Kidney (tissue), 14 donors: ENCODE measurements around the gene CNOT10. TPM values are rescaled to one million over a fixed set of nuclear protein-coding genes. Genes with fewer than 3 reads are reported as not detected.
A peak's percentile ranks its signal among the peaks of the same experiment; 100 is the strongest.

ENCODE experiments used
- DNase-seq, 5 donors: peaks; one replicate each; pipeline ENCODE4 v3.0.0-alpha.2; 2013 to 2020
- FAIRE-seq: peaks from 2 replicates; lab custom pipeline; 2012; peaks lifted over from hg19 to GRCh38; lab: Jason Lieb, UNC
- H3K27ac ChIP-seq, 2 donors: one replicate each; pipeline ENCODE4 v1.7.0; 2013; ENCODE audit warnings: low read depth in 2 of 2, low read length in 2 of 2, inconsistent platforms in 1 of 2
- H3K27me3 ChIP-seq: one replicate; pipeline ENCODE4 v1.7.1; 2013; ENCODE audit warnings: low read length, inconsistent platforms; ENCODE audit not compliant: control insufficient read depth, insufficient read depth
- H3K36me3 ChIP-seq, 3 donors: one replicate each; pipeline versions ENCODE4 v1.7.0 to v1.7.1; 2013; ENCODE audit warnings: low read length in 3 of 3, control low read depth in 1 of 3, inconsistent platforms in 1 of 3; ENCODE audit not compliant: insufficient read depth in 3 of 3, control insufficient read depth in 2 of 3
- H3K4me1 ChIP-seq, 3 donors: one replicate each; pipeline versions ENCODE4 v1.7.0 to v1.7.1; 2013; ENCODE audit warnings: low read length in 3 of 3, inconsistent platforms in 1 of 3, low read depth in 1 of 3; ENCODE audit not compliant: control insufficient read depth in 2 of 3, insufficient read depth in 2 of 3
- H3K4me3 ChIP-seq, 3 donors: one replicate each; pipeline versions ENCODE4 v1.7.0 to v1.8.1; 2013; ENCODE audit warnings: low read length in 3 of 3, control low read depth in 1 of 3, inconsistent platforms in 1 of 3
- H3K9ac ChIP-seq, 3 donors: one replicate each; pipeline versions ENCODE4 v1.7.0 to v1.7.1; 2013; ENCODE audit warnings: low read length in 3 of 3, control low read depth in 1 of 3, inconsistent platforms in 1 of 3
- H3K9me3 ChIP-seq, 3 donors: one replicate each; pipeline versions ENCODE4 v1.7.0 to v1.7.1; 2013; ENCODE audit warnings: low read length in 3 of 3, control low read depth in 1 of 3, inconsistent platforms in 1 of 3; ENCODE audit not compliant: control insufficient read depth in 2 of 3, insufficient read depth in 1 of 3
- intact Hi-C: fragments of 100-400 bp; cut with DNase I; formaldehyde crosslinking; loops from one replicate; pipeline ENCODE4 v1.11.1; 2022
- polyA plus RNA-seq: library from polyadenylated mRNA; stranded (reverse); fragments of 350-450 nt; fragmentation: Illumina TruSeq; extraction: RNeasy Lipid Tissue Mini Kit (QIAGEN cat#74804); gene quantifications from one replicate; pipeline ENCODE4 v1.2.3, GENCODE V29; 2014; ENCODE audit warnings: low read depth, low replicate concordance; ENCODE audit not compliant: insufficient read depth
- total RNA-seq: library from RNA; stranded (reverse); fragmentation: NEBNext Ultra II Directional; extraction: Animal tissue kit (Norgen Biotek cat#: 25700); gene quantifications from one replicate; pipeline ENCODE4 v1.2.1, GENCODE V29; 2021
- TF ChIP-seq, protein P1 (sequence below): IDR thresholded peaks from 3 replicates; pipeline ENCODE4 v1.5.1; 2012; ENCODE audit warnings: mild to moderate bottlenecking, moderate library complexity, borderline replicate concordance; ENCODE audit not compliant: insufficient read depth; ENCODE audit errors: extremely low read depth
- donor health status: control.
- donor health status: control.
- donor health status: control.
- donor health status: control.
- donor health status: control.
- donor health status: DM: yes; HTN: yes; CAD: no.
- donor health status: Normal renal cell carcinoma (clear cell type).

CNOT10 gene
- total and polyA plus RNA-seq, 2 donors from 2014 or later = 19.0 to 34.0 TPM

DNA sequence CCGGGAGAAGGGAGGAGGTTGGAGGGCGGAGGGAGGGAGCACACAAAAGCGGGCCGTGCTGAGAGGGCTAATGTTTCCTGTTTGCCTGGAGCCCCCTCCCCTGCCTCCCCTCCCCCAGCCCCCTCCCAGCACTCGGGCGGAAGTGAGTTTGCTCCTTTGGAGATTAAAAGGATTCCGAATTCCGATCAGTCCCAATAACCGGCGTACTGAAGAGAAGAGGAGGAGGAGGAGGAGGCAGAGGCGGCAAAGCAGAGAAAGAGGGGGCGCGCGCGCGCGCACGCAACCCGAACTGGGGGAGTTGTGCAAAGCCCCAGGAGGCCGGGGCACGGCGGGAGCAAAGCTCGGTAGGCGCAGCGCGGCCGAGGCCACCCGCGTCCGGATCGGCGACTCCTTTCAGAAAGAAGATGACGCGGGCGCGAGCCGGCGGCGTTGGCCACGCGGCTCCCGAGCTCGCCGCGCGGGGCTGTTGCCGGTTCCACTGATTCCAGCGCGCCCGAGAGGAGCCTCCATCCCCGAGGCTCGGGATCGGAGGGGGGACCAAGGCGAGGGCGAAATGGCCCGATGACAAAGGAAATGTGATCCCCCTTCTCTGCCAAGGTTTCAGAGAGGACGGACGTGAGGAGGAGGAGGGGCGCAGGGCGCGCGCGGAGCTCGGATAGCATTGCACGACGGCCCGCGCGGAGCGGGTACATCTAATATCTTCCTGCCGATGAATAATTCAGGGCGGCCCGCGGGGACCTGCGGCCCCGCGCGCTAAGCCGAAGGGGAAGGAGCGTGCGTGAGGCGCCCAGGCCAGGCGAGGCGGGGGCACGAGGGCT is 131.7 kb downstream of the CNOT10 start:
- H3K4me3 ChIP-seq = peak overlapping the region; percentile 54 to 63 (median 55)
- peaks cover 28% of the 10 kb centered on the region for H3K27me3 ChIP-seq
- peaks cover 0 to 9% (median 0%) of the 10 kb centered on the region in 3 donors for H3K4me1 ChIP-seq
- H3K27ac ChIP-seq = peak overlapping the region; percentile 32 to 63
- intact Hi-C loops = no loop called here
- peak overlapping the region in 1 of 3 donors; percentile 7 for H3K9ac ChIP-seq
- FAIRE-seq (no peak), DNase-seq (peak; percentile 66 to 87 (median 84))
- H3K9me3 ChIP-seq = no peaks in the 10 kb centered on the region
- TF ChIP-seq, protein P1, sequence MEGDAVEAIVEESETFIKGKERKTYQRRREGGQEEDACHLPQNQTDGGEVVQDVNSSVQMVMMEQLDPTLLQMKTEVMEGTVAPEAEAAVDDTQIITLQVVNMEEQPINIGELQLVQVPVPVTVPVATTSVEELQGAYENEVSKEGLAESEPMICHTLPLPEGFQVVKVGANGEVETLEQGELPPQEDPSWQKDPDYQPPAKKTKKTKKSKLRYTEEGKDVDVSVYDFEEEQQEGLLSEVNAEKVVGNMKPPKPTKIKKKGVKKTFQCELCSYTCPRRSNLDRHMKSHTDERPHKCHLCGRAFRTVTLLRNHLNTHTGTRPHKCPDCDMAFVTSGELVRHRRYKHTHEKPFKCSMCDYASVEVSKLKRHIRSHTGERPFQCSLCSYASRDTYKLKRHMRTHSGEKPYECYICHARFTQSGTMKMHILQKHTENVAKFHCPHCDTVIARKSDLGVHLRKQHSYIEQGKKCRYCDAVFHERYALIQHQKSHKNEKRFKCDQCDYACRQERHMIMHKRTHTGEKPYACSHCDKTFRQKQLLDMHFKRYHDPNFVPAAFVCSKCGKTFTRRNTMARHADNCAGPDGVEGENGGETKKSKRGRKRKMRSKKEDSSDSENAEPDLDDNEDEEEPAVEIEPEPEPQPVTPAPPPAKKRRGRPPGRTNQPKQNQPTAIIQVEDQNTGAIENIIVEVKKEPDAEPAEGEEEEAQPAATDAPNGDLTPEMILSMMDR = no peak
- no peaks in the 10 kb centered on the region for H3K36me3 ChIP-seq

DNA sequence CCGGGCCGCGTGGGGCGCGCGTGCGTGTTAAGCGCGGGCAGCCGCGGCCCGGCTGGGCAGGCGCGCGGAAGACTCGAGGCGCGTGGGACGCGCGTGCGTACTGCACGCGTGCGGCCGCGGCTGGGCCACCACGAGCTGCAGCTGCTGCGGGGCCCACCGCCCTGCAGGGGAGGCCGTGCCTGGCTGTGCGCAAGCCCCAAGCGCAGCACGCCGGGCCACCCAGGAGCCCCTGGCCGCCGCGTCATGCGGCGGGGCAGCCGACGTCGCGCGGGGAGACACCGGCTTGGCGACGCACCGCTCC is 132.2 kb downstream of the CNOT10 start:
- DNase-seq (peak in 2 of 5 donors; percentile 47 to 64), FAIRE-seq (no peak)
- Histone ChIP-seq H3K9me3 (no peaks in the 10 kb centered on the region), H3K4me3 (peak overlapping the region; percentile 8 to 63 (median 51)), H3K27ac (no peak overlapping the region), H3K4me1 (peaks cover 0 to 12% (median 0%) of the 10 kb centered on the region in 3 donors), H3K9ac (peak overlapping the region in 1 of 3 donors; percentile 22), H3K27me3 (peaks cover 32% of the 10 kb centered on the region), H3K36me3 (no peaks in the 10 kb centered on the region)
- intact Hi-C loops = no loop called here
- TF ChIP-seq, protein P1 = no peak

DNA sequence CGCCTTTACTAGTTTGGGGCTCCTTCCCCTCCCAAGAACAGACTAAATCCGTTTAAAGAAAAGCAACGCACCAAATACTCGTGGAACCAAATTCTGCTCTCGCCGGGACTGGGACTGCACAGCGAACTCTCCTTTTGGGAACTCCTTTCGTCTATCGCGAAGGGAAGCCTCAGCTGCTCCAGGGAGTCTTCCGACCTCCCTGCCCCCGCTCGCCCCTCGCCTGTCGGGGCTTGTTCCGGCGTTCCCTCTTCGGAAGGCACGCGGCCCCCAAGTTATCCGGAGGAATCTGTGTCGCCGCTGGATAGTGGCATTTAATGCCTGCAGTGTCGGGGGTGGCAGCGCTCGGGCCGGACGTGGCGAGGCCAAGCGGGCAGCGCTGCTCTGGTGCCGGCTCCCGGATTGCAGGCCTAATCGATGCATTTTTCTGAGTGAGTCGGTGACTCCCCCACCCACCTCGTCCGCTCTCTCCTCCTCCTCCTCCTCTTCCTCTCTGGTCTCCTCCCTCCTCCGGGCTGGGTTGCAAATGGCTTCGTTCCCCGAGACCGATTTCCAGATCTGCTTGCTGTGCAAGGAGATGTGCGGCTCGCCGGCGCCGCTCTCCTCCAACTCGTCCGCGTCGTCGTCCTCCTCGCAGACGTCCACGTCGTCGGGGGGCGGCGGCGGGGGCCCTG is 132.7 kb downstream of the CNOT10 start, which contains the start of gene TRIM71:
Gene TRIM71 (plus strand): TSS at position 440 of the 671 bp plus-strand sequence. CDS start 84 bp downstream, at position 524.
- peaks cover 35% of the 10 kb centered on the region for H3K27me3 ChIP-seq
- DNase-seq = peak in 4 of 5 donors; percentile 47 to 80 (median 58)

More for the DNA sequence above, 132.7 kb downstream of the CNOT10 start, which contains the start of gene TRIM71:
- Histone ChIP-seq H3K36me3 (no peaks in the 10 kb centered on the region), H3K4me3 (peak within 1 kb of the TSS; percentile 55 to 63 (median 61)), H3K27ac (peak within 1 kb of the TSS; percentile 52 to 63), H3K9me3 (no peaks in the 10 kb centered on the region), H3K9ac (peak within 1 kb of the TSS in 2 of 3 donors; percentile 33 to 44), H3K4me1 (peaks cover 0 to 12% (median 0%) of the 10 kb centered on the region in 3 donors)
- intact Hi-C loops = no loop called here
- no peak for FAIRE-seq
- TF ChIP-seq, protein P1 = no peak
